CD4-positive, alpha-beta T cell (primary cell): ENCODE data around the gene MCRIP2. TPM values are rescaled to one million over a fixed set of nuclear protein-coding genes. Genes with fewer than 3 reads are reported as not detected.

Source experiments
- ATAC-seq: fragments of 200-7000 bp; cut with Tn5 transposase; one replicate; pipeline ENCODE4 v1.10.0; 2022; ENCODE audit warnings: mild to moderate bottlenecking; ENCODE audit not compliant: poor library complexity
- CTCF ChIA-PET: fragments of 350-600 bp; sonication (Branson Sonifier 250); formaldehyde crosslinking; loops from one replicate; lab custom pipeline; 2021; ENCODE audit warnings: antibody characterized with exemption, inconsistent platforms; lab: Charles Lee
- POLR2A ChIA-PET: fragments of 350-600 bp; sonication (Branson Sonifier 250); formaldehyde crosslinking; loops from one replicate; lab custom pipeline; 2021; ENCODE audit warnings: antibody characterized with exemption, inconsistent platforms; lab: Charles Lee
- DNase-seq, 14 experiments: peaks; one replicate each; pipeline ENCODE4 v3.0.0-alpha.2; 2013 to 2020; ENCODE audit warnings: mixed read lengths in 2 of 14
- H3K27ac ChIP-seq, 2 donors: one replicate each; pipeline versions ENCODE4 v1.5.1 to v1.7.0; 2013; ENCODE audit warnings: low read length in 2 of 2, low read depth in 1 of 2, mild to moderate bottlenecking in 1 of 2
- H3K27me3 ChIP-seq, 2 experiments: 1 replicate in 1 of 2; 2 replicates in 1 of 2; pipeline versions ENCODE4 v1.6.1 to v1.7.0; 2013; ENCODE audit warnings: low read length in 2 of 2, control low read depth in 1 of 2, mild to moderate bottlenecking in 1 of 2, moderate library complexity in 1 of 2; ENCODE audit not compliant: insufficient read depth in 2 of 2, control insufficient read depth in 1 of 2
- H3K36me3 ChIP-seq: one replicate; pipeline ENCODE4 v1.6.1; 2013; ENCODE audit warnings: low read length, control low read depth; ENCODE audit not compliant: insufficient read depth
- H3K4me1 ChIP-seq: one replicate; pipeline ENCODE4 v1.6.1; 2013; ENCODE audit warnings: low read length, control low read depth; ENCODE audit not compliant: insufficient read depth
- H3K4me3 ChIP-seq: one replicate; pipeline ENCODE4 v1.5.1; 2013; ENCODE audit warnings: mild to moderate bottlenecking, low read length, moderate library complexity
- H3K9me3 ChIP-seq, 2 experiments: 1 replicate in 1 of 2; 2 replicates in 1 of 2; pipeline versions ENCODE4 v1.6.1 to v1.7.0; 2013; ENCODE audit warnings: low read length in 2 of 2, mild to moderate bottlenecking in 2 of 2, control low read depth in 1 of 2, moderate library complexity in 1 of 2; ENCODE audit not compliant: control insufficient read depth in 1 of 2, insufficient read depth in 1 of 2
- H3K27ac Mint-ChIP-seq: one replicate; pipeline ENCODE4 v1.8.0; 2020; ENCODE audit warnings: mixed read lengths
- H3K27me3 Mint-ChIP-seq: one replicate; pipeline ENCODE4 v1.8.0; 2021; ENCODE audit warnings: mixed read lengths
- H3K36me3 Mint-ChIP-seq: one replicate; pipeline ENCODE4 v1.8.0; 2021; ENCODE audit warnings: low read depth, mixed read lengths
- H3K4me1 Mint-ChIP-seq: one replicate; pipeline ENCODE4 v1.8.0; 2021; ENCODE audit warnings: low read depth, mixed read lengths
- H3K4me3 Mint-ChIP-seq: one replicate; pipeline ENCODE4 v1.8.0; 2020; ENCODE audit warnings: mild to moderate bottlenecking, mixed read lengths
- H3K9me3 Mint-ChIP-seq: one replicate; pipeline ENCODE4 v1.8.0; 2020; ENCODE audit warnings: mixed read lengths
- intact Hi-C, 2 experiments: fragments of 100-400 bp; cut with DNase I in 1 of 2; cut with micrococcal nuclease in 1 of 2; formaldehyde crosslinking; loops; one replicate each; pipeline versions ENCODE4 v1.15.1 to v1.9.0; 2023 to 2025; cut with DNase I, micrococcal nuclease
- total RNA-seq, 174 experiments: library from RNA in 2 of 174; stranded (reverse) in 2 of 174; gene quantifications; one replicate each; pipeline ENCODE4 v1.2.3 and lab custom pipeline; 2021 to 2026
- TF ChIP-seq, protein P1 (sequence below): fragments of 200-600 bp; IDR thresholded peaks from one replicate; pipeline ENCODE4 v1.8.0; 2022; ENCODE audit warnings: antibody characterized with exemption, mild to moderate bottlenecking

MCRIP2 gene
- total RNA-seq, 2 experiments from 2014 or later: 11.4 to 14.6 TPM

DNA sequence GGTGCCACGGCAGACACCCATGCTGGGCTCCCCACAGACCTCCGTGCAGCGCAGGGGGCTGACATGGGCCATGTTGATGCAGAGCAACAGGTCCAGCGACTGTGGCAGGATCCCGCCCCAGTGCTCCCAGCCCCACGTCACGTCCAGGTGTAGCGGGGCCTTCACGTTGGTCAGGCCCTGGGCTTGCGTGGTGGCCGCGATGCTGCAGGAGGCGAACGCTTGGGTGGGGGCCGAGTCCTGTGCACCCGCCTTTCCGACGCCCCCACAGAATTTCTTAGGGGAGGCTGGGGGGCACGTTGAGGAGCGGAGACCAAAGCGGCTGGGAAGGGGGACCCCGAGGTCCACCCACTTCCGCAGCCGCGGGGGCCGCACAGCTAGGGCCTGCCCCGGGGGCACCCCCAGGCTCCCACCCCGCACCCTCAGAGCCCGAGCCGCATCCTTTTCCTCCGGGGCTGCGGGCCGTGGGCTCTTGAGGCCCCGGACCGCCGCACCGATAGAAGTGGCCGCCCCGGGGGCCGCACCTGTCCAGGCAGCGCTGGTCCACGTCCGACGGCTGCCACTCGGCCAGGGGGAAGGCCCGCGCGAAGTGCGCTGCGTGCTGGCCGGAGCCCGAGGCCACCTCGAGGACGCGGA is 5.9 kb upstream of the MCRIP2 start:
- POLR2A ChIA-PET: interaction anchor here (1.0 to 3.0 kb wide), 20 partner anchors 12 to 1571 kb away, joined by 3 to 18 read pairs (median 4); partner anchors contain the start of genes ANTKMT, CAPN15, DECR2 and FAM234A
- CTCF ChIA-PET: interaction anchor here (1.3 to 1.5 kb wide), 4 partner anchors 12 to 108 kb away, joined by 3 to 6 read pairs (median 4); partner anchors contain the start of genes CAPN15 and WDR90
- peak overlapping the region; percentile 73 for H3K4me3 ChIP-seq
- no peaks in the 10 kb centered on the region for H3K36me3 ChIP-seq
- Mint-ChIP-seq H3K4me3 (peak overlapping the region; percentile 45), H3K27ac (peak overlapping the region; percentile 100), H3K36me3 (peaks cover 9% of the 10 kb centered on the region), H3K4me1 (peaks cover 8% of the 10 kb centered on the region), H3K27me3 (peaks cover 6% of the 10 kb centered on the region), H3K9me3 (no peaks in the 10 kb centered on the region)
- TF ChIP-seq, protein P1, sequence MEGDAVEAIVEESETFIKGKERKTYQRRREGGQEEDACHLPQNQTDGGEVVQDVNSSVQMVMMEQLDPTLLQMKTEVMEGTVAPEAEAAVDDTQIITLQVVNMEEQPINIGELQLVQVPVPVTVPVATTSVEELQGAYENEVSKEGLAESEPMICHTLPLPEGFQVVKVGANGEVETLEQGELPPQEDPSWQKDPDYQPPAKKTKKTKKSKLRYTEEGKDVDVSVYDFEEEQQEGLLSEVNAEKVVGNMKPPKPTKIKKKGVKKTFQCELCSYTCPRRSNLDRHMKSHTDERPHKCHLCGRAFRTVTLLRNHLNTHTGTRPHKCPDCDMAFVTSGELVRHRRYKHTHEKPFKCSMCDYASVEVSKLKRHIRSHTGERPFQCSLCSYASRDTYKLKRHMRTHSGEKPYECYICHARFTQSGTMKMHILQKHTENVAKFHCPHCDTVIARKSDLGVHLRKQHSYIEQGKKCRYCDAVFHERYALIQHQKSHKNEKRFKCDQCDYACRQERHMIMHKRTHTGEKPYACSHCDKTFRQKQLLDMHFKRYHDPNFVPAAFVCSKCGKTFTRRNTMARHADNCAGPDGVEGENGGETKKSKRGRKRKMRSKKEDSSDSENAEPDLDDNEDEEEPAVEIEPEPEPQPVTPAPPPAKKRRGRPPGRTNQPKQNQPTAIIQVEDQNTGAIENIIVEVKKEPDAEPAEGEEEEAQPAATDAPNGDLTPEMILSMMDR: no peak
- H3K27ac ChIP-seq: peak overlapping the region in 1 of 2 donors; percentile 82
- H3K27me3 ChIP-seq: no peaks in the 10 kb centered on the region
- intact Hi-C loops: loop anchor here (1.0 to 2.0 kb wide), 5 partner anchors 46 to 108 kb away; partner anchors contain the start of genes CAPN15 (in 1 of the 2), JMJD8 (in 1 of the 2) and PIGQ (in 1 of the 2)
- peaks cover 0 to 10% of the 10 kb centered on the region in 2 experiments for H3K9me3 ChIP-seq
- no peak for ATAC-seq
- DNase-seq: peak in 2 of 14 experiments; percentile 36 to 57
- peaks cover 37% of the 10 kb centered on the region for H3K4me1 ChIP-seq

- ATAC-seq (peak; percentile 85), DNase-seq (peak; percentile 88 to 97 (median 92))
- H3K36me3 Mint-ChIP-seq: peaks cover 9% of the 10 kb centered on the region
- H3K27ac Mint-ChIP-seq: peak within 1 kb of the TSS; percentile 100
- CTCF ChIA-PET: interaction anchor here (0.7 to 1.5 kb wide), 6 partner anchors 12 to 284 kb away, joined by 3 to 6 read pairs (median 4); partner anchors contain the start of genes AXIN1, CAPN15 and WDR90
- intact Hi-C loops: loop anchor here (1.0 to 2.0 kb wide), 5 partner anchors 47 to 109 kb away; partner anchors contain the start of genes CAPN15 (in 1 of the 2), JMJD8 (in 1 of the 2) and PIGQ (in 1 of the 2)
- peaks cover 6% of the 10 kb centered on the region for H3K27me3 Mint-ChIP-seq
- Histone ChIP-seq H3K9me3 (peaks cover 0 to 10% of the 10 kb centered on the region in 2 experiments), H3K4me1 (peaks cover 38% of the 10 kb centered on the region), H3K27ac (peak within 1 kb of the TSS; percentile 82 to 86), H3K36me3 (no peaks in the 10 kb centered on the region), H3K27me3 (no peaks in the 10 kb centered on the region), H3K4me3 (peak within 1 kb of the TSS; percentile 73)
- peaks cover 8% of the 10 kb centered on the region for H3K4me1 Mint-ChIP-seq
- POLR2A ChIA-PET: interaction anchor here (0.8 to 3.0 kb wide), 25 partner anchors 9 to 1570 kb away, joined by 3 to 18 read pairs (median 3); partner anchors contain the start of genes ANTKMT, CAPN15, CHTF18 and DECR2
- TF ChIP-seq, protein P1: no peak
- H3K9me3 Mint-ChIP-seq: no peaks in the 10 kb centered on the region
- peak within 1 kb of the TSS; percentile 99 for H3K4me3 Mint-ChIP-seq
Measured at GRCh38 chr16:636206-637080, 5.2 kb upstream of the MCRIP2 start, which contains the start of gene METTL26. TSS of gene METTL26 (minus strand) at chr16:636305. CDS start at chr16:636290, 15 bp downstream.
